CD4-positive, alpha-beta T cell treated with Interleukin-4 for 1 hour (primary cell): ENCODE data around the gene ARHGAP4.
A peak's percentile ranks its signal among the peaks of the same experiment; 100 is the strongest.

ENCODE experiments used
- DNase-seq, 2 donors: peaks; one replicate each; pipeline ENCODE4 v3.0.0-alpha.2; 2020 to 2022

The ARHGAP4 gene

DNA sequence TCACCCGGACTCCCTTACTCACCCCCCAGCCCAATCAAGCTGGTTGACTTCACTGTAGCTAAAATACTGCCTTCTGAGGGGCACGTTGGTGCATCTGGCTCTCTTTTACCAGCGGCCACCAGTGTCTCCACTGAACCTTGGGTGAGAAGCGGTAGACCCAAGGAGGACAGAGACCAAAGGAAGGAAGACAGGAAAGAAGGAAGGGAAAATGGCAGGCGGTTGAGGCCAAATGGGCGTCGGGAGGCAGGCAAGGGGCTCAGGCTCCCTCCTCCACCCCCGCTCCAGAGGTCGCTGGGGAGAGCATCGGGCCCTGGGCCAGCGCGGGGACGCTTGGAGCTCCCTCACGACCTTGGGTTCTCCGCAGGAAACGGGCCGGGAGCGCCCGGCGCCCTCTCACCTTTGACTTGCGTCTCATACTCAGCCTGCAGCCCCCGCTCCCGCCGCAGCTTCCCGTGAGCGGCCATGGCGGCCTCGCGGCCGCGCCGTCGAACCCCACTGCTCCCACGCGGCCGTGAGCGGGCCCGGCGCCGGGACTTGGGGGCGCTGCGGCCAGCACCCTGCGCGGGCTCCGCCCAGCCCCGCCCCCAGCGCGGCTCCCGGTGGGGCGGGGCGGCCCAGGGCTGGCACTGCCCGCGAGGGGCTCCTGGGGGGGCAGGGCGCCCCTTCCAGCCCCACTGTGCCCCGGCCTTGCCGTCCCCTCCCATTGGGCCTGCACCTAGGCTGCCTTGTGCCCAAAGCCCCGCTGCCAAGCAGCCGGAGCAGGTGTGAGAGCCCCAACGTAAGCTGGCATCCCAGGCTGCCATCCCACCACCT is at the start of gene ARHGAP4:
ARHGAP4 (minus strand) TSS at position 526 of the 813 bp plus-strand sequence; CDS start at position 464, 62 bp downstream.
- peak in 1 of 2 donors; percentile 46 for DNase-seq

DNA sequence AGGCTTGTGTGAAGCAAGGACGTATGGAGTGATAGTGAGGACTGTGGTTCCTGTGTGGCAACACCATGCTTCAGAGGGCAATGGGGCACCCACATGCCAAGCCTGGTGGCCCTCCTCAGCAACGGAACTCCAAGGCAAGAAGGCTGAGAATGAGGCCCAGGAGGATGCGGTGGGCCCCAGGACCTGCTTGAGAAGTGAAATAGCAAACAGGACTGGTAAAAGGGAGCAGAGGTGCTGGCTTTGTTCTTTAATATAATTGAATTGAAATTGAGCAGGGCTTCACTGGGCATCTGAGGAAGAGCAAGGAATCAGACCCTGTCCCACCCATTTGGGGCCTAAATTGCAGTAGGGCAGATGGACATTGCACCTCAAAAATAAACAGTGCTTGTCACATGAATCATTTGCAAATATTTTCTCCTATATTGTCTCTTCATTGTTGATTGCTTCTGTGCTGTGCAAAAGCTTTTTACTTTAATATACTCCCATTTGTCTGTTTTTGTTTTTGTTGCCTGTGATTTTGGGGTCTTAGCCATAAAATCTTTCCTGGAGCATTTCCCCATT is 48.7 kb upstream of the ARHGAP4 start:
- no peak for DNase-seq

DNA sequence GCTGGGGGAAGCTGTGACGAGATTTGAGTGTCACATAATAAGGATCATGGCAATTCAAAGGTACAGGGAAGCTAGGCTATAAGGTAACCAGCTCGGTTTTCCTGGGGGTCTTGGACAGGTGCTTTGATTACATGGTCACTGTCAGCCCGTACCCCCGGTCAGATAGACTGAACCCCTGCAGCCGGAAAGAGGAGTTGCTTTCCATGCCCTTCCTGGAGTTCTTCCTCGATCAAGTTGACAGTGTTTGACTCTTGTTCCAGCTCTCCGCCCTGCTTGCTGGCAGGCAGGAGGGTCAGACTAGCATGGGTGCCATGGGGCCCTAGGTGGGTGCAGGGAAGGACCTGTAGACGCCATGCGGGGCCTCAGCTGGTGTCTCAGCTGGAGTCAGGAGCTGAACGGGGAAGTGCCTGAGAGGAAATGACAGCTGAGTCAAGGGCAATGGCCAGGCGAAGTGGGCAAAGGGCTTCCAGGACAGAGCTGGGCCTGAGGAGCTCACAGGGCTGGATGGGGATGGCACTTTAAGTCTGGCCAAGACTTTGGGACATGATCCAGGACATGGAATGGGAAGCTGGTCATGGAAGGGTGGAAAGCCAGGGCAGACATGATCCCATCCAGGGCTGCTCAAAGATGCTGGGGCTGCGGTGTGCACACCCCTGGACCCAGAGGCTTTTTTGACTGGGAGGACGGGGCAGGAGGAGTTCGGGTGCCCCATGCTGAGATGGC is 48.1 kb upstream of the ARHGAP4 start:
- DNase-seq, result no peak

DNA sequence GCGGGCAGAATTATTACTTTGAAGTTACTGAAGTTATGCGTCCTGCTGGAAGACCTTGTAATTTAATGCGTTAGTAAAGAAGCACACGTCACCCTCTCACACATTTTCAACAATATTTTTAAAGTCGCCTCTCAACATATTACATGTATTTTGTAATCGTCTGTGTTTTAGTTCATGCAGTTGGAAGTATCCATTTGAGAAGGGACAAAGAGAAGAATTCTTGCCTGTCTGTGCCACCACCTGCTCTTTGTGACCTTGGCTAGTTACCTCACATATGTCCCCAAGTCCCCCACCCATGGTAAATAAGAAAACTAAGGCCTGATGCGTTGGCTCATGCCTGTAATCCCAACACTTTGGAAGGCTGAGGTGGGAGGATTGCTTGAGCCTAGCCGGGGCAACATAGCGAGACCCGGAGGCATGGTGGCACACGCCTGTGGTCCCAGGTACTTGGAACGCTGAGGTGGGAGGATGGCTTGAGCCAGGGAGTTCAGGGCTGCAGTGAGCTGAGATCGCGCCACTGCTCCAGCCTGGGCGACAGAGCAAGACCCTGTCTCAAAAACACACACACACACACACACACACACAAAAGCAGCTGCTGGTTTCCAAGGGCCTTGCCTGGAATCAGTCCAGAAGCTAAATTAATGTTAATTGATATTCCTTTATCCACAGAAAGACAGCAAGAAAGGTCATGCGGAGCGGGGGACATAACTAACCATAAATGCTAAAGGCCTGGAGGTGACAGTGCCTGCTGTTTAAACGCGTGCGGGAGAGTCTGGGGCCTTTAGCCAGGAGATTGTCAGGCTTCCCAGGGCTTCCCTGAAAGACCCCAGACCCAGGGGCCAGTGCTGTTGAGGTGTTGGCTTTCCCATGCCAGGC is 47.3 kb upstream of the ARHGAP4 start:
- DNase-seq, result no peak

DNA sequence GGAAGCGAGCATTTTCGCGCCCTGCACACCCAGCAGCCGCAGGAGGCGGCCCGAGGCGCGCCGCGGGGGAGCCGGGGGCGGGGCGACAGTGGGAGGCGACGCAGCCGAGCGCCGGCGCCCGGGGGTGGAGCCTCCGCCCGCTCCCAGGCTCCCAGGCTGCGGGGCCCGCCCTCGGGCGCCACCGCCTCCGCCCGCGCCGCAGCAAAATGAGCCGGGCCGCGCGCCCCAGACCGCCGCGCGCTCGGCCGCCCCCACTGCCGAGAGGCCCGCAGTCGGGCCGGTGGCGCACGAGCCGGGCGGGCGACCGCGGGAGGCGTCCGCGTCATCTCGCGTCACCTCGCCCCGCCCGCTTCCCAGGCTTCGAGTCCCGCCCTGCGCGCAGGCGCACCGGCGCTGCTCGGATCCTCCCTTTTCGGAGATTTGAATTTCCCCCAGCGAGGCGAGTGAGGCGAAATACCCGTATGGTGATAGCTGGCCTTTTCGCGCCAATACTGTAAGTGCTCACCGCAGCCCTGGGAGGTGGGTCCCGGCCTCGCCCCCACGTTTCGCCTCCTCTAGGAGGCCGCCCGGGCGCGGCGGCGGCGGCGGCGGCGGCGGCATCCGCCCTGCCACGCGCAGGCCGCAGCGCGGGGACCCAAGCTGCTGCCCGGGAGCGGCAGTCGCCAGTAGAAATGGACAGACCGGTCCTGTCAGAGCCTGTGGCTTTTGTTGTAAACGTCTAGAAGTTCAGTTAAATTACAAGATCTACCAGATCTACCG is 46.5 kb upstream of the ARHGAP4 start, which contains the start of gene TMEM187:
TMEM187 (plus strand) TSS at position 387 of the 759 bp plus-strand sequence. CDS start 9,309 bp downstream, outside the sequence.
- DNase-seq, result peak; percentile 91

DNA sequence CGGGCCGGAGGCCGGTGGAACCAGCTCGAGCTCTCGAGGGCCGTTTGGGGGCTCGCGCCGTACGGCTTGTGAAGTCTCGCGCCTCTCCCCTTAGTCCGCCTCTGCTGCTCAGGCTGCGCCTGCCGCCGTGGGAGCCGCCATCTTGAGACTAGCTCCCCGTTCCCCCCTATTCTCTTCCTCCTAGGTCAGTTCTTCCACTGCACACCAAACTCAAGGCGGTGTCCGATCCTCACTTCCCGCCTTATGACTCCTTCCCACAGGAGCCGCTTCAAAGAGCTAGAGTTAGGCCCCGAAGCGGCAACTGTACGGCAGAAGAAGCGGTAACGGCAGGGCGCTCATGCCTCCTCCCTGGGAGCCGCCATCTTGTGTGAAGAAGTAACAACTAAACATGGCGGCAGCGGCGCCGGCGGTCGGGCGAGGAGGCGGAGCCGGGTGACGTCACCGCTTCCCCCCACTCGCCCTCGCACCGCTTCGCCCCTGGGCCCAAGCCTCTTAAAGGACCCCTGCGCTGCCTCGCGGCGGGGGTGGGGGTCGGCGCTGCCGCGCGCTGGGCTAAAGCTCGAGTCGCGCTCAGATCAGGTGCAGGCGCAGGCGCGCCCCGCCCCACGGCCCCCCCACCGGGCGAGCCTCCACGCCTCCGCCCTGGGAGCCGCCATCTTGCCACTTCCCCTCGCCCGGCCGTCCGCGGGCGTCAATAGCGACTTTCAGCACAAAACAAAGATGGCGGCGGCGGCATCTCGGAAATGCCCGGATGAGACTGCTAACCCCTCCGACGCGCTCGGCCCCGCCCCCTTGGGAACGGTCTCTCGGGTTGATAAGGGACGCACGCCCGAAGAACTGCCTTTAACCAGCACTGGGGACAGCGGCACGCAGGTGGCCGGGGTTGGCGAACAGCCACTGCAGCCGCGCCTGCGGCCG is 45.6 kb upstream of the ARHGAP4 start, which contains the start of gene HCFC1:
HCFC1 (minus strand) TSS at position 369 of the 918 bp plus-strand sequence. CDS start 978 bp downstream, outside the sequence.
- DNase-seq, result peak; percentile 94 to 95

DNA sequence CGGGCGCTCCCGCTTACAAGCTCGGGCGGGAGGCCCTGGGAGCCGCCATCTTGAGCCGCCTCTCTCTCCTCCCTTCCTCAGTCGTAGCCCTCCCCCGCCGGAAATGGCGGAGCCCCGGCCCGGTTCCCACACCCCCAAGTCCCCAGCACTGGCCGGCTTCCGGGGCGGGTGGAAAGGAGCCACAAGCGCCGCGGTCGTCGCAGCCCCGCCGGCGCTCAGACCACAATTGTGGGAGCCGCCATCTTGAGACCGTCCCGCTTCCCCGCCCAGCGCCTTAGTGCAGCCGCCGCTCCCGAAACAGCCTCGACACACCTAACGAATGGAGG is 45.0 kb upstream of the ARHGAP4 start:
- peak; percentile 90 to 93 for DNase-seq

DNA sequence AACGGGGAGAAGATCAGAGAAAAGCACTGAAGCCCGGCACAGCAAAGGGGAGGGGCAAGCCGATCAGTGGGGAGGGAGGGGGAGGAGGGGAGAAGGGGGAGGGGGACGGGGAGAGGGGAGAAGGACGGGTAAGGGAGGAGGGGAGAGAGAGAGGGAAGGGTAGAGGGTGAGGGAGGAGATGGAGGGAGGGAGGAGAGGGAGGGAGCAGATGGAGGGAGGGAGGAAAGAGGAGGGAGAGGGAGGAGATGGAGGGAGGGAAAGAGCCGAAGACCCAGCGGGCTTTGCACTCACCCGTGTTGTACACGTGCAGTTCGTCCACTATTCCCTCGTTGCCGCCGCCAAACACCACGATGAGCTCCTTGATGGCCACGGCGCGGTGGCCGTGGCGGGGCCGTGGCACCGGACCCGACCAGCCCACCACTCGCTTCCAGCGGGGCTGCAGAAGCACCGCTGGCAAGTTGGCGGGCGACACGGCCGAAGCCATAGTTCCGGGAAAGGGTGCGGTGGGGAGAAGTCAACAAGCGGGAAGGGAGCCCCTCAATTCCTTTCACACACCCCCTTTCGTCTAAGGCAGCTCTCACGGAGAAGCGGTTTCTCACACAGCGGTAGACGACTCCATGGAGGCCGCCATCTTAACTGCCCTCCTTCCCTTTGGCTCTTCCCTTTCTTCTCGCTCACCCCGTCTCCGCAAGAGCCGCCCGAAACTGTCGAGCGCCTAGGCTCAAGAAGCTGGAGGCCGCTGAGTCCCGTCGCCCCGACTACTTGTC is 44.5 kb upstream of the ARHGAP4 start:
- peak; percentile 21 to 51 for DNase-seq

DNA sequence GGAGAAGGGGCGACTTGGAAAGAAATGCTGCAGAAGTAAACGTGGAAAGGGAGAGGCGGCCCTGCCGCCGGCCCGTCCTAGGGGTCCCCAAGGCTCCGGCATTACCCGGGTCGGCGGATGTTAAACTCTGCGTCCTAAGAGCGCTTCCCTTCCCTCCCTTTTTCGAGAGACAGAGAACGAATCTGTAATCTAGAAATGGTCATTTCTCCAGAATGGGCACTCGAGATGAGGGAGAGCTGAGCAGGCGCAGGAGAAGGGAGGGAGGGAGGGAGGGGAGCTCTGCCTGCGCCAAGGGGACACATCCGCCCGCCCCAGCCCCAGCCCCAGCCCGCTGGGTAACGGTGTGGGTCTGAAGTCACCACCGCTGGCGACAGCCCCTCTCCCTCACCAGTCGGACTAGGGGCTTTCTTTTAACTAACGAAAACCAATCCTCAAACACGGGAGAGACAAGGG is 43.9 kb upstream of the ARHGAP4 start:
- DNase-seq, result no peak

DNA sequence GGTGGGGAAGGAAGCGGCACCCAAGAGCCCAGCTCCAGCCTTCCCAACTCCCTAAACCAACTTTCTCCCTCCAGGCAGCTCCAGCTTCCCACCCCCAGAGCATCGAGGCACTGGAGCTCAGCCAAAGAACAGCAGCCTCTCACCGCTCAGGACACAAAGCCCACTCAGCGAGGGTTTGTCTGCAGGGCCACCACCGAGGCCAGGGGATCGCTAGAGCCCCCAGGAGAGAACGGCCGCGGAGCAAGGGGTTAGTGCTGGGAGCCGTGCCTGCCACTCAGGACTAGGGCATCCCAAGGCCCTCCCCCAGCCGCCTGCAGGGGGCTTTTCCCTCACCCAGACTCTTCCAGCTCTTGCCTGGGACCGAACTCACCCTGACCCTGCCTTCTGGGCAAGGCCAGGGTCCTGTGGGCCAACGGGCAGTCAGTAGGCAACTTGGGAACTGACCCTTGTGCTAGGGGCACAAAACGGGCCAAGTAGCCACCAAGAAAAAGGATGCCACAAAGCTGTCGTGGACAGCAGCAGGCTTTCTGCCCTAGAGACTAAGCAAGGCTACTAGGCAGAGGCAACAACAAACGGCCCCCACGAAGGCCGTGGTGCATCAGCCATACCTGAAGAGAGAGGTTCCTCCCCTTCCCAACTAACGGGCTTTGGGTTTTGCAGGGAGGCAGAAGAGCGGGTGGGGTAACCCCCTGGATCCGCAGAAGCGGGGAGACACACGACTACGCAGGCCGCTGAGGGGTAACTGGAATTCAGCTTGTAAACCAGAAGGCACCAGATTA is 43.2 kb upstream of the ARHGAP4 start:
- DNase-seq, result no peak

DNA sequence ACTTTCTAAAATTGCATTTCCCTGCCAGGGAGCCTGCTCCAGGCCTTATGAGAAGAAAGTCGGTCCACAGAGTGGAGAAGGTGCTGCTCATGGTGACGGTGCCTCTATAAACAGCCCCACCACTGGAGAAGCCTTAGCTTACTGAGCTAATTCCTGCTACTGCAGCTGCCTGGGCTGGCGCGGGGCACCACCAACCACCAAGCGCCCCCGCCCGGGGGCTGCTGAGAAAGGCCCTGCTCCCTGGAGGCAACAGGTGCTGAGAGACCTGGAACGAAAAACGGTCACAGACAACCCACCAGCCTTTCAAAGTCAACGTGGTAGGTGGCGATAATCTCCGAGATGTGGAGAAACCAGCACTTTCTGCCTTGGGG is 42.7 kb upstream of the ARHGAP4 start:
- peak; percentile 42 to 54 for DNase-seq

DNA sequence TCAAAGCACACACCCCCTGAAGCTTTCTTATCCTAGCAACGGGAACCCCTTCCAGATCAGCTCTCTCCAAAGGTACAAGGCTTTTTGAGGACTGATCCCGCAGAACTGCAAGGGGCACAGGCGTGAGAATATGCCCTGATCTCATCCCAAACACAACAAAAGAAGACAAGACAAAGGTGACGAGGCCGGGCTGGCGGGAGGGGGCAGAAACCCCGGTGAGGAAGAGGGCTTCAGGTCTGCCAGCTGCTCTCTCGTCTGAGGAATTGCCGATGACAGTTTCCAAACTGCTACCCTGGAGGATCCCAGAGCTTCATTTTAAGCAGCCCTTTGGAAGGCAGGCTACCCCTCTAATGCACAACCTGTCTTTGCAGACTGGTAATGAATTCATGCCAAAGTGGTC is 42.2 kb upstream of the ARHGAP4 start:
- no peak for DNase-seq

DNA sequence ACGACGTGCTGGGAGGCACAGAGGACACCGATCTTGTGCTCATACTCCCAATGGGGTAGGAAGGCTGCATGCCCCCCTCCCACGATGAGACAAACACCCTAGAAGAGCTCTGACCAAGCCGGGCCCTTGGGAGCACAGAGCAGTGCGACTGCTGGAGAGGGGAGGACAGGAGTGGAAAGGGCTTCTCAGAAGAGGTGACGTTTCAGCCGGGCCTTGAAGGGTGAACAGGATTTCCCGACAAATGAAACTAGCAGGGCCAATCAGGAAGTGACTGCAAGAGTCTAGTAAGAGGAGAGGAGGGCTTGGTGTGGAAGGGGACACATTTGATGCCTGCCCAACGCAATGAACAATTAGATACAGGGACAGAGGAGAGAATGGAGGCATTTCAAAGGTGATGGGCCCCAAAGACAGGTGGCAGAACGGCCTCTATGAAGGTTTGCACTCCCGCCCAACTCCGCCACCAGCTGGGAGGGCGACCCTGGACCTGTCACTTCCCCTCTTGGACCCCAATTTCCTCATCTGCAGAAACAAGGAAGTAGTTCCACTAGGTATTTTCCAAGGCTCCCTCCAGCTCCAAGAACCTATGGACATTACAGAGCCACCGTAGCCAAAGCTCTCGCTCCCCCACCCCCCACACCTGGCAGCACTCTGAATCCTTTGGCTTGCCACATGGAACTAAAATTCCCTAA is 41.6 kb upstream of the ARHGAP4 start:
- peak; percentile 29 to 58 for DNase-seq

DNA sequence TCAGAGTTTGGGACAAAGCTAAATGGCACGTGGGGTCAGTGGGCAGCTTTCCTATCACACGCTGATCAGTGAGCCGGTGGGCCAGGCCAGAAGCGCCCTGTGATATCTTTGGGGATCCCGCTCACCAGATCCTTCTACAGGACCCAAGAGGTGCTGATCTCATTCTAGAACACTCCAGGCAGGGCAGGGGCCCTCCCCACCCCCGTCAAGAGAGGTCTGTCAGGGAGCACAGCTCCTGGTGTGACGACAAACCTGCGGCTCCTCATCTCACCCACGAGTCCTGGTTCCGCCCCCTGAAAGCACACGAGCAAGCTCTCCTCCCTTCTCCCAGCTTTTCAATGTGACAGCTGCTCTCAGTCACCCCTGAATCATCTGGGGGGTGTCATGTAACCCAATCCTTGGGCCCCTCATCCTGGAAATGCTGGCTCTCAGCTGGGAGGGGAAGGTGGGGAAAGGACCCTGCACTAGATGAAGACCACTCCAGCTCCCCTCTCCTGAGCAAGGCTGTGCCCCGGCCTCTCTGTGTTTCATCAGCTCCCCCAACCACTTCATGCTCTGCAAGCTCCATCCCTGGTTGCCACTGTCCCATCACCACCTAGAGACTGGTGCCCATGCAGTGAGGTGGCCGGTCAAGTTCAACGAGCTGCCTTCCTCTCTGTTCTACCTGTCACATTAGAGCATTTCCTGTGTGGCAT is 40.9 kb upstream of the ARHGAP4 start:
- no peak for DNase-seq

DNA sequence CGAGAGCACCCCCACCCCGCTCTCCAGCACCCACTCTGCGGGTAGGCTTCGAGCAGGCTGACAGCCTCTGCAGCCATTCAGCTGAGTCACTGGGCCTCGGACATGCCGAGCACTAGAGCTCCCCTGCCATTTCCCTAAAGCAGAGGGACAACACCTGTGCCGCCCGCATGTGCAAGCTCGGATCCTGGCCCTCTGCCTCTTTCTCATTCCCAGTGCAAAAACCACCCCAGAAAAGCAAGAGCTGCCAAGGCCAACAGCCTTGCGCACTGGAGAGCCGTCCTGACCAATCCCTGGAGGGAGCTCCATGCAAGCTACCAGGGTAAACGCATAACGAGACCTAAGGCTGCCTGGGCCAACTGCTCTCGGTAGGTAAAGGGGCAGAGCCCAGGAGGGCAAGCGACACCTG is 40.2 kb upstream of the ARHGAP4 start:
- DNase-seq, result no peak

DNA sequence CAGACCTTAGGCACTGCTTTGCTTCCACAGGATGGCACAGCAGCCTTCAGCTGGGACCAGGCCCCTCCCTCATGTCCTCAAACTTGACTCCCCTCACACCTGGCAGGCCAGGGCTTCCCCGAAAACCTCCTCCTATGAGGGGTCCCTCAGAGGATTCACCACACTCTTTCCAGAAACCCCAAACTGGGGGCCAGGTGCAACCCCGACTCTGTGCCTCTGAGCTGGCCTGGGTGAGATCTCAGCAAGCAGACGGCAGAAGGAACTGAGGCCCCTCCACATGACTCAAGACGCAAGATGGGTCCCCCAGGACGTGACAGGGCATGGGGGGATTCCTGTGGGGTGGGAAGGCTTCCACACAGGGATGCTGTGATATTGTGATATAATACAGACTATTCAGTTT is 39.3 kb upstream of the ARHGAP4 start:
- DNase-seq, result no peak

DNA sequence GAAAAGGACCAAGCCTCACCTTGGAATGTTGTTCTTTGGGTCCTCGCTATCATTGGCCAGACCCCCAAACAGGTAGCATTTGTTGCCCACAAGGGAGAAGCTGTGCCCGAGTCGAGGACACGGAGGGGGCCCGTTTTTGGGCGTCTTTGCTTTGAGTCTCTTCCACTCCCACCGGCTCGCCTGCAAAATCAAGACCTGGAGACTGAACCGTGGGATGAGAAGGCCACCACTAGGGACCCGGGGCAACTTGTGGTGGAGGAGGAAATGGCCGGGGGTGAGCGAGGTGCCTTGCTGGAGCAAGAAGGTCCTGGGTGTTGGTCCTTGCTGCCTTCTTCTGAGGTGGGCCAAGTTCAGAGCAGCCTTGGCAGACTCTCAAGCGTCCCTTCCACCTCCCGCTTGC is 38.0 kb upstream of the ARHGAP4 start:
- no peak for DNase-seq

DNA sequence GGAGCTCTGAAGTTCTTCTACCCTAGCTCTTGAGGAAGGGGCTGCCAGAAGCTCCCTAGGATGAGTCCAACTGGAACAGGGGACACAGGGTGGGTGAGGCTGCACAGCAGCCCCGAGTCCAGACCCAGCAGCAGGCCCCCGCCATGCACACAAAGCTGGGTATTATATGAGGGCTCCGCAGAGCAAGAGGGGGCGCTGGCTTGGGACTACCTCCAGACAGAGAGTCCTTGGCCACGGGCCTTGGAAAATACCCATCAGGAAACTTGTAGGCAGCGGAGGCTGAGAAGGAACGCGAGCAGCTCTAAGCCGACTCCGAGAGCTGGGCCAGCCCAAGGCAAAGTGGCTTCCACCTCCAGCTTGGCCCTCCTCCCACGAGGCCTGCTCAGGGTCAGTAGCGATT is 37.5 kb upstream of the ARHGAP4 start:
- DNase-seq, result no peak
